ENCODE results near the gene SETMAR.

DNA sequence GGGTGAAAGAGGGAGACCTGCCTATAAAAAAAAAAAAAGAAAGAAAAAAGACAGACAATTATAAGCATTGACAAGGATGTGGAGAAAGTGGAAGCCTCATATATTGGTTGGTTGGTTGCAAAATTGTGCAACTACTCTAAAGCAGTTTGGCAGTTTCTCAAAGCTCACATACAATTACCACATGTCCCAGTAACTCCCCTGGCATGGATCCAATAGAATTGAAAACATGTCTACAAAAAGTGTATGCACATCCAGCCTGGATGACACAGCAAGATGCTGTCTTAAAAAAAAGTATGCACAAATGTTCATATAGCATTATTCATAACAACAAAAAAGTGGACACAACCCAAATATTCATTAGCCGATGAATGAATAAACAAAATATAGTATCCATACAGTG is 19.5 kb downstream of the SETMAR start:
- TF ChIP-seq CTCF (IDR thresholded peaks at IDR 0.05) (no peak), POLR2AphosphoS5 (IDR thresholded peaks at IDR 0.05) (no peak)
